GM12873 (cell line): ENCODE measurements around the gene SAMD8.

ENCODE experiments used
- CTCF ChIP-seq: IDR thresholded peaks from 2 replicates; pipeline ENCODE4 v1.5.1; 2012; ENCODE audit warnings: low read depth, mild to moderate bottlenecking, moderate library complexity, low read length, control low read depth; ENCODE audit not compliant: insufficient read depth; ENCODE audit errors: missing control alignments

Gene SAMD8

DNA sequence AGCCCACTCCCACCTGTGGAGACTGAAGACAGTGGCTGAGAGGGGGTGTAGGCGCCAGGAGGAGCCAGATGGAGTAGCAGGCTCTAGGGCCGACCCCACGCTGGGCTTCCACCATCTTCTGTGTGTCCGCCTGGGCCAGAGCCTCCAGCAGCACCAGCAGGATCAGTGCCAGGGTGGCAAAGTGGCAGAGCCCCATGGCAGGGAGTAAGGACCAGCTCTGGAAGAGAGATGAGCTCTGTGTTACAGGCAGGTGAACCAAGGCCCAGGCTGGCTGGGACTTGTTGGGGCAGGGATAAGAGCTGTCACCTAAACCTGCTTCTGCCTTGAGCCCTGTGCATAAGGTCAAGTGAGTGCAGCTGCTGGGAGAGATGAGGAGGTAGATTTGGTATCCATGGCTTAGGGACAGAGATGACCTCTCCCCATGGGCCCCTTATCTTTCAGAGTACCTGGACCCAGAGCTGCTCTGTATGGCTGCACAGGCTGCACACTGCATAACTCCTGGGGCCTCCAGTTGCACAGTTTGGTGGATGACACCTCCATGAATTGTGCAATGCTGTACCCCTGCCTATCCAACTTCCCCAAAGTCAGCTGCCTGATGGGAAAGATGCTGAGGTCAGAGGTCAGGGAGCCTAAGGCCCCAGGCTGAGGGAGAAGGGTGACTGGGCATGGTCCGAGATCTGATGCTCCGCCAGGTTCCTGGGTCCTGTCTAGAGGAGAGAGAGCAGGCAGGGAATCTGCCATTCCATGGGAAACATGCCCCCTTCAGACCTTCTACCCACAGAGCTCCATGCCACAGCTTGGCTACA lies 7.4 kb upstream of the SAMD8 start:
- TF ChIP-seq CTCF: no peak

- no peak for TF ChIP-seq CTCF
Measured at GRCh38 chr10:75104842-75105241, 6.6 kb upstream of the SAMD8 start.

GRCh38 chr10:75105576-75106197 lies 5.8 kb upstream of the SAMD8 start:
- TF ChIP-seq CTCF: no peak

GRCh38 chr10:75106242-75106641 lies 5.2 kb upstream of the SAMD8 start:
- no peak for TF ChIP-seq CTCF

DNA sequence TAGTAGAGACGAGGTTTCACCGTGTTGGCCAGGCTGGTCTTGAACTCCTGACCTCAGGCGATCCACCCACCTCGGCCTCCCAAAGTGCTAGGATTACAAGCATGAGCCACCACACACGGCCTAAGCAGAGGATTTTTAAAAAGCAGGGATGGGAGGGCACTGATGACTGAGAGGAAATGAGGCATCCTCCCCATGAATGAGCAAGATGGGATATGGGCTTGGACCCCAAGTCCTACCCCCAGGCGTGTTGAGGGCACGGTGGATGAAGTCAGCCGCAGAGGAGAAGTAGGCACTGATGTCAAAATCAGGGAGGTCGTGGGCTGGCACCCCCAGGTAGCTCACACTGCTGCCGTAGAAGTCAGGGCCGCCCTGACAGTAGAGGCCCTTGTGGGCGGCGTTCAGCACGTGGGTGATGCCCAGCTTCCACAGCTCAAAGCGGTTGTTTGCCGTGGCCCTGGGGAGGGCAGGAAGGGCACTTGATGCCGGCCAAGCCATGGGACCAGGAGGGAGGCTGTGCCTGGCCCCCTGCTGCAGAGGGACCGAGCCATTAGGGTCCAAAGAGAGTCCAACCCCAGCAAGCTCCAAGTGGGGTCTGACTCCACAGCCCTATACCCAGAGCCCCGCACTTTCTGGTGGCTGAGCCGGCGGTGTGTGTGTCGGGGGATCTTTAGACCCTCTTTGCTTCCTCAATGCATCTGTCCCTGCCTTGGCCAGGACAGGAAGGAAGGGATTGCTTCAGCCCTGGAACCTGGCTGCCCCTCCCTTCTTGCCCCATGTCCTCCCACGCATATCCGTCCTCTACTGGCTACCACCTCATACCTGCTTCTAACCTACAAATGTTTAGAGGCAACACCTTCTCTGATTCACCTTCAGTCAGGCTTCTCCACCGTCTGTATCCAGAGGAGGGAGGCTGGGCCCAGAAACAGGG lies 3.4 kb upstream of the SAMD8 start:
- TF ChIP-seq CTCF: no peak

DNA sequence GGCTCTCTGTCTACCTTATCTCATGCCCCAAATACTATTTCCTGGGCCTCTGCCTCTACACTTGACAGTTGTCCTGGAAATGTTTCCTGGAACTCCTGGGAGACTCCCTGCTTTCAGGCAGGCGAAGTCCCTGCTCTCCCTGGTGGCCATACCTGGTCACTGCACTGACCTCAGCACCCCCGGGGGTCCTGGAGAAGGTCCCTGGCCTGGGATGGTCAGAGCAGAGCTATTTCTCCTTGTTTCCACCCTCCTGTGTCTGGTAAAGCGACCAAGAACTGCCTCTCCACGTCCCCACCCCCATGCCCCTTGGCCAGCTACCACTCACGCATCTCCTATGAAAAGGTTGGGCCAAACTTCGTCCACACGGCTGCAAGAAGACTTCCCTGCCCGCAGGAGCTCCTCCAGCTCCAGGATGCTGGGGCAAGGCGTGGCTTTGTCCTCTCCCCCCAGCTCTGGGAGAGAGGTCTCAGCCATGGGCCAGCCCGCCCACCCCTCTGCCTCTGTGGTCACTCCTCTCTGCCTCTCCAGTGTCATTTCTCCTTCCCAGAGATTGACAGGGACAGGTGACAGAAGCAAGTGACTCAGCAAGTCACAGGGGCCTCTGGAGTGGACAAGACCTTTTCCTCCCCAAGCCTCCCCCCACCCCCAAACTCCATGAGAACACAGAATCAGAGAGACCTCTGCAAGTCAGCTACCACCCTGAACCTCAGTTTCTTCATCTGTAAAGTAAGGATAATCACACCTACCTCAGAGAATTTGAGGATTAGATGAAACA lies 2.6 kb upstream of the SAMD8 start:
- TF ChIP-seq CTCF: peak; percentile 69
